Measurements from ENCODE around the gene CHD3. TPM values are rescaled to one million over a fixed set of nuclear protein-coding genes. Genes with fewer than 3 reads are reported as not detected.

CHD3 gene
- total and polyA plus RNA-seq, 2 of the 13 experiments (the other 11 are each of a cell fraction or from before 2014, with no cell fraction given): 2.7 to 3.7 TPM

DNA sequence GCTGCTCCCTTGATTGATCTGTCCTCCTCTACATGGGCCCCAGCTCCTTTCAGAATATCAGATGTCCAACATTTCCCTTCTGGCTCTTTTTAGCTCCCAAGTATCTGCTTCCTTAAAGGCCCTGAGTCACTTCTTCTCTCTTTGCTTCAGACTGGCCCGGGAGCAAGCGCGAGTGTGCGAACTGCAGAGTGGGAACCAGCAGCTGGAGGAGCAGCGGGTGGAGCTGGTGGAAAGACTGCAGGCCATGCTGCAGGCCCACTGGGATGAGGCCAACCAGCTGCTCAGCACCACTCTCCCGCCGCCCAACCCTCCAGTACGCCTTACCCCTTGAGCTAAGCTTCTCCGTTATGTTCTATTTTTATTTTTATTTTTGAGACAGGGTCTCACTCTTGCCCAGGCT, 55.7 kb downstream of the CHD3 start:
- intact Hi-C loops (cut with micrococcal nuclease; ENCODE audit: unreplicated experiment) (no loop called here), in situ Hi-C loops (cut with HindIII; ENCODE audit: extremely low pct_ligation_motif_present, low pct_unique_long_range_greater_than_20kb) (no loop called here)
- no peak overlapping the region for H3K4me2 ChIP-seq (ENCODE audit: low read depth, low read length)
- ATAC-seq: no peak
- no peak overlapping the region for H2AFZ ChIP-seq (ENCODE audit: low read length)
- no peak overlapping the region for H3K27ac ChIP-seq (ENCODE audit: extremely low read length, insufficient read depth, low read length)
- DNase-seq (ENCODE audit: low spot score): no peak
- H3K4me3 ChIP-seq (replicated peaks in 1 of 3; ENCODE audit: insufficient read depth in 1 of 3, low read depth in 2 of 3, low read length in 3 of 3): no peak overlapping the region
- H3K27me3 ChIP-seq (ENCODE audit: control insufficient read depth in 1 of 2, insufficient read depth in 2 of 2, low read length in 2 of 2): no peaks in the 10 kb centered on the region
- FAIRE-seq: no peak
- no peak overlapping the region for H3K9ac ChIP-seq (ENCODE audit: insufficient read depth, low read depth, low read length)
- no peaks in the 10 kb centered on the region for H3K79me2 ChIP-seq (ENCODE audit: insufficient read depth, low read length)
- CTCF ChIA-PET (ENCODE audit: low intra/inter-chr PET ratio, low total read pairs): no interaction called here
- POLR2A ChIA-PET: interaction anchor here (1.7 kb wide), 1 partner anchor 12 kb away, joined by 5 read pairs; the partner anchor contains the start of genes CNTROB and TRAPPC1
- no TSS peak for BruUV-seq (replicated peaks)
- no peaks in the 10 kb centered on the region for H3K4me1 ChIP-seq (ENCODE audit: insufficient read depth, low read length)
- no peaks in the 10 kb centered on the region for H3K9me3 ChIP-seq (ENCODE audit: low read length)
- H4K20me1 ChIP-seq (ENCODE audit: insufficient read depth, low read length): no peaks in the 10 kb centered on the region
- 98% methylated on average over 8 of the region's 9 CpGs for WGBS (ENCODE audit: low lambda C conversion rate)
- peaks cover 22 to 69% of the 10 kb centered on the region in 2 experiments for H3K36me3 ChIP-seq (replicated peaks in 1 of 2; ENCODE audit: control insufficient read depth in 1 of 2, insufficient read depth in 2 of 2, low read length in 2 of 2)
- TF ChIP-seq NFYC (CRISPR knock-in tag; IDR thresholded peaks at IDR 0.05): no peak
- TF ChIP-seq SCMH1 (CRISPR knock-in tag; IDR thresholded peaks at IDR 0.05; ENCODE audit: borderline replicate concordance): no peak
- TF ChIP-seq, protein P1, sequence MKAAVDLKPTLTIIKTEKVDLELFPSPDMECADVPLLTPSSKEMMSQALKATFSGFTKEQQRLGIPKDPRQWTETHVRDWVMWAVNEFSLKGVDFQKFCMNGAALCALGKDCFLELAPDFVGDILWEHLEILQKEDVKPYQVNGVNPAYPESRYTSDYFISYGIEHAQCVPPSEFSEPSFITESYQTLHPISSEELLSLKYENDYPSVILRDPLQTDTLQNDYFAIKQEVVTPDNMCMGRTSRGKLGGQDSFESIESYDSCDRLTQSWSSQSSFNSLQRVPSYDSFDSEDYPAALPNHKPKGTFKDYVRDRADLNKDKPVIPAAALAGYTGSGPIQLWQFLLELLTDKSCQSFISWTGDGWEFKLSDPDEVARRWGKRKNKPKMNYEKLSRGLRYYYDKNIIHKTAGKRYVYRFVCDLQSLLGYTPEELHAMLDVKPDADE (CRISPR knock-in tag; IDR thresholded peaks at IDR 0.05): no peak
- TF ChIP-seq ZNF792 (CRISPR knock-in tag; IDR thresholded peaks at IDR 0.05): no peak
- no peak for TF ChIP-seq FOXA3 (CRISPR knock-in tag; IDR thresholded peaks at IDR 0.05)
- TF ChIP-seq ZNF547 (CRISPR knock-in tag; IDR thresholded peaks at IDR 0.05): no peak
- no peak for TF ChIP-seq ZNF235 (CRISPR knock-in tag; IDR thresholded peaks at IDR 0.05; ENCODE audit: borderline replicate concordance)
- no peak for TF ChIP-seq KAT2B (IDR thresholded peaks at IDR 0.05; ENCODE audit: borderline replicate concordance, low read depth, low read length)
- TF ChIP-seq RORA (CRISPR knock-in tag; IDR thresholded peaks at IDR 0.05): no peak
- TF ChIP-seq FOXK2 (IDR thresholded peaks at IDR 0.05): no peak
- TF ChIP-seq NFE2L1 (CRISPR knock-in tag; IDR thresholded peaks at IDR 0.05; ENCODE audit: borderline replicate concordance): no peak
- TF ChIP-seq, protein P2, sequence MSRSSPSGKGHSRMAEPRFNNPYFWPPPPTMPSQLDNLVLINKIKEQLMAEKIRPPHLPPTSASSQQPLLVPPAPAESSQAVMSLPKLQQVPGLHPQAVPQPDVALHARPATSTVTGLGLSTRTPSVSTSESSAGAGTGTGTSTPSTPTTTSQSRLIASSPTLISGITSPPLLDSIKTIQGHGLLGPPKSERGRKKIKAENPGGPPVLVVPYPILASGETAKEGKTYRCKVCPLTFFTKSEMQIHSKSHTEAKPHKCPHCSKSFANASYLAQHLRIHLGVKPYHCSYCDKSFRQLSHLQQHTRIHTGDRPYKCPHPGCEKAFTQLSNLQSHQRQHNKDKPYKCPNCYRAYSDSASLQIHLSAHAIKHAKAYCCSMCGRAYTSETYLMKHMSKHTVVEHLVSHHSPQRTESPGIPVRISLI (CRISPR knock-in tag; IDR thresholded peaks at IDR 0.05; ENCODE audit: borderline replicate concordance): no peak
- no peak for TF ChIP-seq SMAD3 (CRISPR knock-in tag; IDR thresholded peaks at IDR 0.05)
- TF ChIP-seq ZNF572 (CRISPR knock-in tag; IDR thresholded peaks at IDR 0.05): no peak
- TF ChIP-seq MEF2D (CRISPR knock-in tag; IDR thresholded peaks at IDR 0.05): no peak
- TF ChIP-seq ZNF121 (CRISPR knock-in tag; IDR thresholded peaks at IDR 0.05): no peak
- TF ChIP-seq, protein P3, sequence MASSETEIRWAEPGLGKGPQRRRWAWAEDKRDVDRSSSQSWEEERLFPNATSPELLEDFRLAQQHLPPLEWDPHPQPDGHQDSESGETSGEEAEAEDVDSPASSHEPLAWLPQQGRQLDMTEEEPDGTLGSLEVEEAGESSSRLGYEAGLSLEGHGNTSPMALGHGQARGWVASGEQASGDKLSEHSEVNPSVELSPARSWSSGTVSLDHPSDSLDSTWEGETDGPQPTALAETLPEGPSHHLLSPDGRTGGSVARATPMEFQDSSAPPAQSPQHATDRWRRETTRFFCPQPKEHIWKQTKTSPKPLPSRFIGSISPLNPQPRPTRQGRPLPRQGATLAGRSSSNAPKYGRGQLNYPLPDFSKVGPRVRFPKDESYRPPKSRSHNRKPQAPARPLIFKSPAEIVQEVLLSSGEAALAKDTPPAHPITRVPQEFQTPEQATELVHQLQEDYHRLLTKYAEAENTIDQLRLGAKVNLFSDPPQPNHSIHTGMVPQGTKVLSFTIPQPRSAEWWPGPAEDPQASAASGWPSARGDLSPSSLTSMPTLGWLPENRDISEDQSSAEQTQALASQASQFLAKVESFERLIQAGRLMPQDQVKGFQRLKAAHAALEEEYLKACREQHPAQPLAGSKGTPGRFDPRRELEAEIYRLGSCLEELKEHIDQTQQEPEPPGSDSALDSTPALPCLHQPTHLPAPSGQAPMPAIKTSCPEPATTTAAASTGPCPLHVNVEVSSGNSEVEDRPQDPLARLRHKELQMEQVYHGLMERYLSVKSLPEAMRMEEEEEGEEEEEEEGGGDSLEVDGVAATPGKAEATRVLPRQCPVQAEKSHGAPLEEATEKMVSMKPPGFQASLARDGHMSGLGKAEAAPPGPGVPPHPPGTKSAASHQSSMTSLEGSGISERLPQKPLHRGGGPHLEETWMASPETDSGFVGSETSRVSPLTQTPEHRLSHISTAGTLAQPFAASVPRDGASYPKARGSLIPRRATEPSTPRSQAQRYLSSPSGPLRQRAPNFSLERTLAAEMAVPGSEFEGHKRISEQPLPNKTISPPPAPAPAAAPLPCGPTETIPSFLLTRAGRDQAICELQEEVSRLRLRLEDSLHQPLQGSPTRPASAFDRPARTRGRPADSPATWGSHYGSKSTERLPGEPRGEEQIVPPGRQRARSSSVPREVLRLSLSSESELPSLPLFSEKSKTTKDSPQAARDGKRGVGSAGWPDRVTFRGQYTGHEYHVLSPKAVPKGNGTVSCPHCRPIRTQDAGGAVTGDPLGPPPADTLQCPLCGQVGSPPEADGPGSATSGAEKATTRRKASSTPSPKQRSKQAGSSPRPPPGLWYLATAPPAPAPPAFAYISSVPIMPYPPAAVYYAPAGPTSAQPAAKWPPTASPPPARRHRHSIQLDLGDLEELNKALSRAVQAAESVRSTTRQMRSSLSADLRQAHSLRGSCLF (CRISPR knock-in tag; IDR thresholded peaks at IDR 0.05; ENCODE audit: borderline replicate concordance): no peak
- TF ChIP-seq ADNP (CRISPR knock-in tag; IDR thresholded peaks at IDR 0.05): no peak
